NCI-H460 (cell line): ENCODE measurements around the gene EPHB2. TPM values are rescaled to one million over a fixed set of nuclear protein-coding genes. Genes with fewer than 3 reads are reported as not detected.

Experiments
- DNase-seq: peaks from one replicate; pipeline ENCODE4 v3.0.0-alpha.2; 2016; ENCODE audit warnings: low read depth; ENCODE audit errors: extremely low read depth
- total RNA-seq: library from RNA; depleted of rRNA; stranded (reverse); fragments of >200 nt; shearing (Covaris generic); gene quantifications from 2 replicates; pipeline ENCODE4 v1.2.3, GENCODE V29; 2014

EPHB2 gene
- total RNA-seq, 1 experiment from 2014 or later, result 0.20 TPM

- no peak for DNase-seq
Measured at GRCh38 chr1:22795366-22795714, 84.7 kb downstream of the EPHB2 start.

GRCh38 chr1:22796642-22797041, 86.0 kb downstream of the EPHB2 start:
- no peak for DNase-seq

- DNase-seq, result no peak
Measured at GRCh38 chr1:22798083-22798482, 87.4 kb downstream of the EPHB2 start.

GRCh38 chr1:22799971-22800370, 89.3 kb downstream of the EPHB2 start:
- no peak for DNase-seq

GRCh38 chr1:22800629-22801028, 90.0 kb downstream of the EPHB2 start:
- no peak for DNase-seq

- DNase-seq, result no peak
Measured at GRCh38 chr1:22801347-22801746, 90.7 kb downstream of the EPHB2 start.

- DNase-seq, result no peak
Measured at GRCh38 chr1:22801761-22802160, 91.1 kb downstream of the EPHB2 start.

- DNase-seq, result no peak
Measured at GRCh38 chr1:22803833-22804232, 93.2 kb downstream of the EPHB2 start.

- DNase-seq, result no peak
Measured at GRCh38 chr1:22804406-22804805, 93.8 kb downstream of the EPHB2 start.

GRCh38 chr1:22804969-22805671, 94.5 kb downstream of the EPHB2 start:
- no peak for DNase-seq

- DNase-seq, result no peak
Measured at GRCh38 chr1:22805672-22806038, 95.0 kb downstream of the EPHB2 start.

- no peak for DNase-seq
Measured at GRCh38 chr1:22806584-22806983, 95.9 kb downstream of the EPHB2 start.

- no peak for DNase-seq
Measured at GRCh38 chr1:22807340-22807739, 96.7 kb downstream of the EPHB2 start.

- DNase-seq, result no peak
Measured at GRCh38 chr1:22808186-22808675, 97.6 kb downstream of the EPHB2 start.

- DNase-seq, result no peak
Measured at GRCh38 chr1:22808676-22809483, 98.2 kb downstream of the EPHB2 start.

- DNase-seq, result no peak
Measured at GRCh38 chr1:22809783-22810182, 99.1 kb downstream of the EPHB2 start.

GRCh38 chr1:22810378-22810777, 99.7 kb downstream of the EPHB2 start:
- DNase-seq, result no peak

- no peak for DNase-seq
Measured at GRCh38 chr1:22812092-22812880, 101.6 kb downstream of the EPHB2 start.

- no peak for DNase-seq
Measured at GRCh38 chr1:22812993-22813790, 102.6 kb downstream of the EPHB2 start.
